HepG2 (cell line): ENCODE measurements around the gene NOC2L. TPM values are rescaled to one million over a fixed set of nuclear protein-coding genes. Genes with fewer than 3 reads are reported as not detected.

Experiments used
- CAMTA2 ChIP-seq: sonication (generic); formaldehyde crosslinking; IDR thresholded peaks from 2 replicates; pipeline ENCODE4 v1.4.0; 2020; ENCODE audit warnings: mild to moderate bottlenecking, missing genetic modification reagents, borderline replicate concordance
- MED1 ChIP-seq: sonication (generic); formaldehyde crosslinking; IDR thresholded peaks from 2 replicates; pipeline ENCODE4 v1.4.0; 2020; ENCODE audit warnings: missing genetic modification reagents
- MTF2 ChIP-seq: sonication (generic); formaldehyde crosslinking; IDR thresholded peaks from 2 replicates; pipeline ENCODE4 v1.5.0; 2020; ENCODE audit warnings: missing genetic modification reagents, borderline replicate concordance
- POGZ ChIP-seq: sonication (generic); formaldehyde crosslinking; IDR thresholded peaks from 2 replicates; pipeline ENCODE4 v1.4.0; 2020; ENCODE audit warnings: mild to moderate bottlenecking, missing genetic modification reagents
- RERE ChIP-seq: IDR thresholded peaks from 2 replicates; pipeline ENCODE4 v1.6.1; 2016; ENCODE audit warnings: low read depth, missing genetic modification reagents, missing compliant biosample characterization
- RORA ChIP-seq: sonication (generic); formaldehyde crosslinking; IDR thresholded peaks from 2 replicates; pipeline ENCODE4 v1.5.0; 2020; ENCODE audit warnings: mild to moderate bottlenecking, missing genetic modification reagents, moderate library complexity
- SCMH1 ChIP-seq: sonication (generic); formaldehyde crosslinking; IDR thresholded peaks from 2 replicates; pipeline ENCODE4 v1.9.0; 2021; ENCODE audit warnings: missing genetic modification reagents, mild to moderate bottlenecking, borderline replicate concordance
- ZBTB10 ChIP-seq: sonication (generic); formaldehyde crosslinking; IDR thresholded peaks from 2 replicates; pipeline ENCODE4 v1.4.0; 2020; ENCODE audit warnings: missing genetic modification reagents, borderline replicate concordance
- ZNF142 ChIP-seq: sonication (generic); formaldehyde crosslinking; IDR thresholded peaks from 2 replicates; pipeline ENCODE4 v1.4.0; 2020; ENCODE audit warnings: missing genetic modification reagents
- ZNF3 ChIP-seq: IDR thresholded peaks from 2 replicates; pipeline ENCODE4 v1.7.0; 2017; ENCODE audit warnings: inconsistent platforms
- ZNF317 ChIP-seq: sonication (generic); formaldehyde crosslinking; IDR thresholded peaks from 2 replicates; pipeline ENCODE4 v1.5.0; 2020; ENCODE audit warnings: mild to moderate bottlenecking, missing genetic modification reagents
- ZNF530 ChIP-seq: sonication (generic); formaldehyde crosslinking; IDR thresholded peaks from 2 replicates; pipeline ENCODE4 v1.5.0; 2020; ENCODE audit warnings: low read depth, mild to moderate bottlenecking, missing genetic modification reagents
- ZNF607 ChIP-seq: sonication (generic); formaldehyde crosslinking; IDR thresholded peaks from 2 replicates; pipeline ENCODE4 v1.5.1; 2020; ENCODE audit warnings: missing genetic modification reagents, mild to moderate bottlenecking, borderline replicate concordance
- ZNF652 ChIP-seq: IDR thresholded peaks from 2 replicates; pipeline ENCODE4 v1.6.1; 2016; ENCODE audit warnings: low read depth, borderline replicate concordance
- ZNF747 ChIP-seq: sonication (generic); formaldehyde crosslinking; IDR thresholded peaks from 2 replicates; pipeline ENCODE4 v1.8.1; 2023; ENCODE audit warnings: missing genetic modification reagents, mild to moderate bottlenecking, borderline replicate concordance
- ZNF850 ChIP-seq: sonication (generic); formaldehyde crosslinking; conservative IDR thresholded peaks from 2 replicates; pipeline ENCODE4 v1.9.0; 2021; ENCODE audit warnings: mild to moderate bottlenecking, missing genetic modification reagents
- polyA plus RNA-seq, 8 experiments: library from polyadenylated mRNA; depleted of rRNA in 3 of 8; stranded (reverse) in 7 of 8; unstranded in 1 of 8; fragments of >200 nt; fragmentation: Illumina TruSeq in 4 of 8; extraction: Trizol in 4 of 8; gene quantifications; 2 replicates each; pipeline versions ENCODE4 v1.2.1 to v1.2.3, GENCODE V29; 2011 to 2016; ENCODE audit warnings: low read depth in 4 of 8, missing spikeins in 1 of 8, mixed read lengths in 1 of 8; ENCODE audit not compliant: insufficient read depth in 1 of 8
- total RNA-seq, 5 experiments: library from RNA; depleted of rRNA; stranded (reverse); fragments of >200 nt; fragmentation: Illumina TruSeq; extraction: Trizol; gene quantifications; 2 replicates each; pipeline ENCODE4 v1.2.3, GENCODE V29; 2016; ENCODE audit warnings: low read depth in 1 of 5

Gene NOC2L
- total and polyA plus RNA-seq, 2 of the 13 experiments (the other 11 are each of a cell fraction or from before 2014, with no cell fraction given): 32.0 to 103 TPM

GRCh38 chr1:966135-966703, 7.2 kb upstream of the NOC2L start, which contains the start of gene PLEKHN1 (continued):
- TF ChIP-seq ZNF142 (0 out of 2 replicates have a peak, but pooled peaks have one; percentile 2), MED1 (peak; percentile 8; the same call in 1 of the 2 replicates), ZNF607 (CRISPR knock-in tag) (no peak), ZNF317 (peak; percentile 17; the same call in 1 of the 2 replicates), ZBTB10 (CRISPR knock-in tag) (peak; percentile 29; the same call in 1 of the 2 replicates), ZNF3 (no peak), MTF2 (CRISPR knock-in tag) (no peak), POGZ (CRISPR knock-in tag) (no peak), RORA (CRISPR knock-in tag) (no peak), CAMTA2 (CRISPR knock-in tag) (no peak), ZNF530 (no peak), RERE (CRISPR knock-in tag) (no peak), ZNF747 (no peak; the same call in 1 of the 2 replicates), ZNF652 (no peak), SCMH1 (CRISPR knock-in tag) (no peak), ZNF850 (CRISPR knock-in tag) (no peak)
